IMR-90 (cell line): Measurements from ENCODE around the gene SPATA17. TPM values are rescaled to one million over a fixed set of nuclear protein-coding genes. Genes with fewer than 3 reads are reported as not detected.

Experiments used
- ATAC-seq: fragments of 200-7000 bp; cut with Tn5 transposase; 2 replicates; pipeline ENCODE4 v1.9.1; 2020; ENCODE audit warnings: low read depth, mild to moderate bottlenecking, moderate library complexity
- BruUV-seq: library from RNA; stranded (reverse); fragments of 400-500 nt; replicated peaks from 2 replicates; lab custom pipeline; 2021; lab: Mats Ljungman, UMichigan
- CTCF ChIA-PET: fragments of 300-600 bp; formaldehyde crosslinking; extraction: SDS; loops from one replicate; lab custom pipeline; 2021; ENCODE audit warnings: antibody characterized with exemption; lab: Yijun Ruan, JAX
- POLR2A ChIA-PET: fragments of 300-600 bp; sonication (Branson Sonifier 250); formaldehyde crosslinking; loops from one replicate; lab custom pipeline; 2022; ENCODE audit warnings: antibody characterized with exemption; ENCODE audit not compliant: unreplicated experiment; lab: Charles Lee
- DNase-seq: peaks from one replicate; pipeline ENCODE4 v3.0.0; 2013
- H2AFZ ChIP-seq: replicated peaks from 2 replicates; pipeline ENCODE3; 2013; ENCODE audit warnings: low read length, mild to moderate bottlenecking; ENCODE audit not compliant: poor library complexity
- H2AK5ac ChIP-seq: 2 replicates; pipeline ENCODE4 v1.6.1; 2013; ENCODE audit warnings: low read depth, low read length, inconsistent platforms
- H2AK9ac ChIP-seq: replicated peaks from 2 replicates; pipeline ENCODE3; 2013; ENCODE audit warnings: mild to moderate bottlenecking, low read depth, low read length, moderate library complexity; ENCODE audit not compliant: poor library complexity
- H2BK120ac ChIP-seq: 2 replicates; pipeline ENCODE4 v1.6.1; 2013; ENCODE audit warnings: low read depth, low read length, inconsistent platforms
- H2BK15ac ChIP-seq: 3 replicates; pipeline ENCODE4 v1.6.1; 2013; ENCODE audit warnings: low read depth, low read length, inconsistent platforms
- H2BK20ac ChIP-seq: 2 replicates; pipeline ENCODE4 v1.6.1; 2013; ENCODE audit warnings: low read depth, mild to moderate bottlenecking, inconsistent platforms, low read length, moderate library complexity
- H2BK5ac ChIP-seq: 2 replicates; pipeline ENCODE4 v1.6.1; 2013; ENCODE audit warnings: mild to moderate bottlenecking, low read depth, low read length, inconsistent platforms; ENCODE audit not compliant: poor library complexity, severe bottlenecking
- H3K14ac ChIP-seq: replicated peaks from 2 replicates; pipeline ENCODE4 v1.6.1; 2013; ENCODE audit warnings: low read depth, low read length, inconsistent platforms
- H3K18ac ChIP-seq: 2 replicates; pipeline ENCODE4 v1.6.1; 2013; ENCODE audit warnings: low read depth, low read length, control low read depth
- H3K23ac ChIP-seq: 2 replicates; pipeline ENCODE4 v1.6.1; 2013; ENCODE audit warnings: low read depth, low read length, inconsistent platforms
- H3K27ac ChIP-seq: 2 replicates; pipeline ENCODE4 v1.5.1; 2013; ENCODE audit warnings: mild to moderate bottlenecking, control low read depth, low read length; ENCODE audit not compliant: insufficient read depth
- H3K27me3 ChIP-seq: 2 replicates; pipeline ENCODE4 v1.6.1; 2013; ENCODE audit warnings: low read length; ENCODE audit not compliant: control insufficient read depth, insufficient read depth
- H3K36me3 ChIP-seq: 2 replicates; pipeline ENCODE4 v1.6.1; 2013; ENCODE audit warnings: low read length, mixed read lengths; ENCODE audit not compliant: control insufficient read depth, insufficient read depth
- H3K4ac ChIP-seq: 2 replicates; pipeline ENCODE4 v1.6.1; 2013; ENCODE audit warnings: low read depth, low read length, inconsistent platforms
- H3K4me1 ChIP-seq: 2 replicates; pipeline ENCODE4 v1.6.1; 2013; ENCODE audit warnings: low read length, mixed read lengths; ENCODE audit not compliant: control insufficient read depth, insufficient read depth
- H3K4me2 ChIP-seq: 2 replicates; pipeline ENCODE4 v1.6.1; 2013; ENCODE audit warnings: low read depth, mild to moderate bottlenecking, control low read depth, low read length, moderate library complexity
- H3K4me3 ChIP-seq: 2 replicates; pipeline ENCODE4 v1.5.1; 2013; ENCODE audit warnings: low read depth, mild to moderate bottlenecking, control low read depth, low read length, moderate library complexity; ENCODE audit not compliant: insufficient read depth
- H3K56ac ChIP-seq: 2 replicates; pipeline ENCODE4 v1.6.1; 2013; ENCODE audit warnings: low read length, inconsistent platforms; ENCODE audit not compliant: insufficient read depth; ENCODE audit errors: extremely low read depth
- H3K79me1 ChIP-seq, 2 experiments: 2 replicates each; pipeline ENCODE4 v1.6.1; 2013; ENCODE audit warnings: low read length in 2 of 2, inconsistent platforms in 1 of 2, low read depth in 1 of 2
- H3K9ac ChIP-seq: 2 replicates; pipeline ENCODE4 v1.6.1; 2013; ENCODE audit warnings: low read depth, low read length, control low read depth
- H3K9me1 ChIP-seq: 2 replicates; pipeline ENCODE4 v1.6.1; 2013; ENCODE audit warnings: low read length, inconsistent platforms; ENCODE audit not compliant: insufficient read depth
- H3K9me3 ChIP-seq: 2 replicates; pipeline ENCODE4 v1.6.1; 2013; ENCODE audit warnings: low read length; ENCODE audit not compliant: control insufficient read depth, insufficient read depth
- H4K20me1 ChIP-seq: 2 replicates; pipeline ENCODE4 v1.6.1; 2013; ENCODE audit warnings: low read length, inconsistent platforms; ENCODE audit not compliant: insufficient read depth
- H4K5ac ChIP-seq: 2 replicates; pipeline ENCODE4 v1.6.1; 2013; ENCODE audit warnings: mild to moderate bottlenecking, low read depth, low read length, control low read depth
- H4K8ac ChIP-seq, 2 experiments: 2 replicates each; pipeline ENCODE4 v1.6.1; 2013; ENCODE audit warnings: low read depth in 2 of 2, low read length in 2 of 2, control low read depth in 1 of 2, inconsistent platforms in 1 of 2
- H4K91ac ChIP-seq: 2 replicates; pipeline ENCODE4 v1.6.1; 2013; ENCODE audit warnings: low read depth, low read length, inconsistent platforms; ENCODE audit not compliant: insufficient read depth
- MAZ ChIP-seq: IDR thresholded peaks from 2 replicates; pipeline ENCODE4 v1.6.1; 2012; ENCODE audit warnings: low read depth, mild to moderate bottlenecking, low read length, improper control_type of control experiment, moderate library complexity, borderline replicate concordance
- MXI1 ChIP-seq: IDR thresholded peaks from 2 replicates; pipeline ENCODE4 v1.6.1; 2012; ENCODE audit warnings: low read depth, mild to moderate bottlenecking, low read length, moderate library complexity, borderline replicate concordance
- RAD21 ChIP-seq: IDR thresholded peaks from 2 replicates; pipeline ENCODE4 v1.6.1; 2012; ENCODE audit warnings: low read length, improper control_type of control experiment
- RFX5 ChIP-seq: IDR thresholded peaks from 2 replicates; pipeline ENCODE4 v1.8.0; 2012; ENCODE audit warnings: low read depth, mild to moderate bottlenecking, low read length, moderate library complexity
- WGBS, 2 experiments: methylation state at CpG; one replicate each; pipeline versions ENCODE4 v1.1.5 to v1.1.7; 2013; ENCODE audit warnings: missing lambda C conversion rate in 2 of 2; ENCODE audit not compliant: insufficient read length in 1 of 2; ENCODE audit errors: extremely low coverage in 2 of 2; 5-methylcytosine and 5-hydroxymethylcytosine counted together
- dilution Hi-C: fragments of 300-500 bp; cut with HindIII; formaldehyde crosslinking; loops from one replicate; pipeline ENCODE4 v1.14.3; 2018; ENCODE audit warnings: low sequenced_read_pairs; ENCODE audit not compliant: unreplicated experiment
- in situ Hi-C: fragments of 300-500 bp; cut with MboI; formaldehyde crosslinking; loops from 3 replicates; pipeline ENCODE4 v1.14.3; 2019; ENCODE audit warnings: low sequenced_read_pairs, inconsistent platforms, mixed read lengths
- intact Hi-C: fragments of 100-400 bp; cut with micrococcal nuclease; formaldehyde crosslinking; loops from 2 replicates; pipeline ENCODE4 v1.10.0; 2022
- polyA plus RNA-seq, 3 experiments: library from polyadenylated mRNA; depleted of rRNA; stranded (reverse); fragments of >200 nt; gene quantifications; 2 replicates each; pipeline ENCODE4 v1.2.3, GENCODE V29; 2012; ENCODE audit warnings: low replicate concordance in 1 of 3
- total RNA-seq: library from RNA; depleted of rRNA; stranded (reverse); fragments of >200 nt; gene quantifications from 2 replicates; pipeline ENCODE4 v1.2.3, GENCODE V29; 2012

SPATA17 gene
- total and polyA plus RNA-seq, 2 of the 4 experiments (the other 2 are of a cell fraction) = 0.03 to 0.18 TPM

- CTCF ChIA-PET = no interaction called here
- ATAC-seq = no peak
Observed at GRCh38 chr1:217888328-217888727, 257.2 kb downstream of the SPATA17 start.

More at GRCh38 chr1:217888328-217888727, 257.2 kb downstream of the SPATA17 start:
- no peaks in the 10 kb centered on the region for H3K9me1 ChIP-seq
- H3K27ac ChIP-seq = no peak overlapping the region
- intact Hi-C loops (no loop called here), dilution Hi-C loops (no loop called here), in situ Hi-C loops (no loop called here)
- no peaks in the 10 kb centered on the region for H3K79me1 ChIP-seq
- H2AK5ac ChIP-seq = no peak overlapping the region
- no peak overlapping the region for H3K9ac ChIP-seq
- no peak overlapping the region for H2BK120ac ChIP-seq
- POLR2A ChIA-PET = no interaction called here
- no peak for TF ChIP-seq RAD21
- no peak for TF ChIP-seq MAZ
- no peak for TF ChIP-seq RFX5
- TF ChIP-seq MXI1 = no peak
- no peaks in the 10 kb centered on the region for H3K36me3 ChIP-seq
- H3K4me1 ChIP-seq = no peaks in the 10 kb centered on the region
- no peak for DNase-seq
- H3K56ac ChIP-seq = no peak overlapping the region
- H3K27me3 ChIP-seq = no peaks in the 10 kb centered on the region
- H3K14ac ChIP-seq = no peak overlapping the region
- no peak overlapping the region for H2AFZ ChIP-seq
- WGBS, 2 experiments = no CpG with 5 or more reads among the region's 2 CpGs
- H2BK15ac ChIP-seq = no peak overlapping the region
- no peak overlapping the region for H4K5ac ChIP-seq
- H4K8ac ChIP-seq = no peak overlapping the region
- no peak overlapping the region for H3K23ac ChIP-seq
- no peak overlapping the region for H2BK20ac ChIP-seq
- no peaks in the 10 kb centered on the region; the same call in 1 of the 2 replicates for H3K9me3 ChIP-seq
- H3K4me3 ChIP-seq = no peak overlapping the region
- no peak overlapping the region for H3K4me2 ChIP-seq
- H2BK5ac ChIP-seq = no peak overlapping the region
- H3K18ac ChIP-seq = no peak overlapping the region
- no peak overlapping the region for H2AK9ac ChIP-seq
- H4K20me1 ChIP-seq = no peaks in the 10 kb centered on the region
- no peak overlapping the region for H4K91ac ChIP-seq
- no TSS peak for BruUV-seq
- H3K4ac ChIP-seq = no peak overlapping the region
